Adipose tissue (tissue), 3 donors: ENCODE measurements around the gene CARD19. TPM values are rescaled to one million over a fixed set of nuclear protein-coding genes. Genes with fewer than 3 reads are reported as not detected.

Experiments used
- H3K27ac ChIP-seq: one replicate; pipeline ENCODE4 v1.5.1; 2013; ENCODE audit warnings: low read depth, low read length
- WGBS, 3 donors: extraction: QIAGEN DNeasy Blood & Tissue Kit; methylation state at CpG; one replicate each; pipeline ENCODE4 v1.1.7; 2013; 5-methylcytosine and 5-hydroxymethylcytosine counted together
- polyA plus RNA-seq, 3 donors: library from polyadenylated mRNA; stranded (reverse); fragments of 200-250 nt; gene quantifications; one replicate each; pipeline ENCODE4 v1.2.3, GENCODE V29; 2013
- donor health status: healthy with polysubstance abuse.
- donor health status: Bipolar disorder and iron deficiency.
- donor health status: healthy.

Gene CARD19
- polyA plus RNA-seq, 3 donors: 12.5 to 43.7 (median 26.3) TPM

GRCh38 chr9:93083592-93084470, 12.2 kb upstream of the CARD19 start:
- H3K27ac ChIP-seq: no peak overlapping the region
- WGBS, 3 donors: 67 to 85% (median 74%) methylated on average over 8 of the region's 8 CpGs

GRCh38 chr9:93084471-93084881, 11.5 kb upstream of the CARD19 start:
- H3K27ac ChIP-seq: no peak overlapping the region
- 96 to 100% (median 98%) methylated on average over 6 of the region's 6 CpGs for WGBS, 3 donors

- 97 to 99% (median 97%) methylated on average over 4 of the region's 4 CpGs for WGBS, 3 donors
- no peak overlapping the region for H3K27ac ChIP-seq
These were observed 10.3 kb upstream of the CARD19 start for GRCh38 chr9:93085676-93086075.

- no peak overlapping the region for H3K27ac ChIP-seq
- 88 to 97% (median 95%) methylated on average over 8 of the region's 8 CpGs for WGBS, 3 donors
These were observed 9.4 kb upstream of the CARD19 start for GRCh38 chr9:93086447-93087224.

DNA sequence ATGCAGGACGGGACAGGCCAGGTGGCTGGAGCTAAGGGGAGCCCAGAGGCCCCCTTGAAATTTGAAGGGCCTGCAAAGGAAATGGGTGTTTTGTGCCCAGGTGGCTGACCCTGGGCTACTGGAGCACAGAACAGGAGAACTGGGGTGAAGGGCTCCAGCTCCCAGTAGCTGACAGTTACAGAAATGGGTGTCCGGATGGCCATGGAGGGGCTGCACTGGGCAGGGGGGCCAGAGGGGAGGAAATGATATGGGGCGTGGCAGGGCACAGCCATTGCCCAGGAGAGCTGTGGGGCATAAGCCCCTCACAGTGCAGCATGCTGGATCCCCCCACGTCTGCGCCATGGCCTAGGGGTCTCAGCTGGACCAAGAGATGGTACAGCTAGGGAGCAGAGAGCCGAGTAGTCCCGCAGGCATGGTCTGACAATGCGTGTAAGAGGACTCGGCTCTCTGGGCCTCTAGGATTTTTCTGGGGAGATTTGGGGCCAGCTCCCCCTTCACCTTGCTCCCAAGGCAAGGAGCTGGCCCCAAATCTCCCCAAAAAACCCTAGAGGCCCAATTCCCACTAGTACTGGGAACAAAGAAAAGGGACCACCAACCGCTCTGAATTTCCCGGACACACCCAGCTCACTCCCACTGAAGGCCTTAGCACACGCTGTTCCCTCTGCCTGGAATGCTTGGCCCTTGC, 7.9 kb upstream of the CARD19 start:
- WGBS, 3 donors: 96 to 100% (median 97%) methylated on average over 12 of the region's 12 CpGs
- no peak overlapping the region for H3K27ac ChIP-seq

- H3K27ac ChIP-seq: no peak overlapping the region
- WGBS, 3 donors: 90 to 97% (median 96%) methylated on average over 4 of the region's 4 CpGs
These were observed 7.4 kb upstream of the CARD19 start for GRCh38 chr9:93088656-93089015.

DNA sequence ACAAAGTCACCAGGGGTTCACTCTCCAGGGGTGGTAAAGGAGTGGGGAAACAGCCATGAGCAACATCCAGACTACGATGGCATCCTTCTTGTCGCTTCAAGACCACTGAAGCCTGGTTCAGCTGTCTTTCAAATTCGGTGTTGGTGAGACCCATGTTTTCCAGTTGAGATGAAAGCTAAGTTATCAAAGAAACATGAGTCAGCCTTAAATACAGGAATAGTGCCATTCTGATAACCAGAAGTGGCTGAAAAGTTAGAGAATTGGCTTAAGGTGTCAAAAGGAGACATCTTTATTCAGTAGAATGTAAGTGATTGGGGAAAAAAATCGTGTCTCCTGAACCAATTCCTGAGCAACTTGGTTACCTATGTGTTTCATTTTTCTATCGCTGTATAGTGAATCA, 7.0 kb upstream of the CARD19 start:
- H3K27ac ChIP-seq: no peak overlapping the region
- WGBS, 3 donors: 86 to 92% (median 87%) methylated on average over 5 of the region's 5 CpGs

- no peak overlapping the region for H3K27ac ChIP-seq
- 88 to 89% (median 89%) methylated on average over 12 of the region's 12 CpGs for WGBS, 3 donors
These were observed 6.5 kb upstream of the CARD19 start for GRCh38 chr9:93089481-93089991.

DNA sequence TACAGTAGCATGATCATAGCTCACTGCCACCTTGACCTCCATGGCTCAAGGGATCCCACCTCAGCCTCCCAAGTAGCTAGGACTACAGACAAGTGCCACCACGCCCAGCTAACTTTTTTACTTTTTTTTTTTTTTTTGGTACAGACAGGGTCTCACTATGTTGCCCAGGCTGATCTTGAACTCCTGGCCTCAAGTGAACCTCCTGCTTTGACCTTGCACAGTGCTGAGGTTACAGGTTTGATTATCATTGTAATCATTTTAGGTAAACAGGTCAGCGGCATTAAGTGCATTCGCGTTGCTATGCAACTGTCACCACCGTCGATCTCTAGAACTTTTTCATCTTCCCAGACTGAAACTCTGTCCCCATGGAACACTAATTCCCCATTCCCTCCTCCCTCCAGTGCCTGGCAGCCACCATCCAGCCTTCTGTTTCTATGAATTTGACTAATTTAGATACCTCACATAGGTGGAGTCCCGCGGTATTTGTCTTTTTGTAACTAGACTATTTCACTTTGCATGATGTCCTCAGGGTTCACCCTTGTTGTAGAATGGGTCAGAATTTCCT, 5.8 kb upstream of the CARD19 start:
- no peak overlapping the region for H3K27ac ChIP-seq
- 61 to 89% (median 84%) methylated on average over 8 of the region's 8 CpGs for WGBS, 3 donors

DNA sequence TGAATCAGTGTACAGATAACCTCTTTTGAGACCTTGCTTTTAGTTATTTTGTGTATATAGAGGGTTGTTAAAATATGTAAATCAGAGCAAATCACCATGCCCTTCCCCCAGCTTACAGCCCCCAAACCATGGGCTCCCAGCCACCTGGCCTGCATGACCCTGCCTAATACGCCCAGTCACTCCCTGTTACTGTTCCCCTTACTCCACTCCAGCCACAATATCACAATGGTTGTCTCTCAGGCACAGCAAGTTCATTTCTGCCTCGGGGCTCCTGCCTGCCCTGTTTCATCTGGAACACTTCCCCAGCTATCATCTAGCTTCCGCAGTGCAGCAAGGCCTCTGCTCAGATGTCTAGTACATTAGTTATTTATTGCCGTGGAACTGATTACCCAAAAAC, 5.0 kb upstream of the CARD19 start:
- no peak overlapping the region for H3K27ac ChIP-seq
- WGBS, 3 donors: 87 to 90% (median 89%) methylated on average over 4 of the region's 4 CpGs

DNA sequence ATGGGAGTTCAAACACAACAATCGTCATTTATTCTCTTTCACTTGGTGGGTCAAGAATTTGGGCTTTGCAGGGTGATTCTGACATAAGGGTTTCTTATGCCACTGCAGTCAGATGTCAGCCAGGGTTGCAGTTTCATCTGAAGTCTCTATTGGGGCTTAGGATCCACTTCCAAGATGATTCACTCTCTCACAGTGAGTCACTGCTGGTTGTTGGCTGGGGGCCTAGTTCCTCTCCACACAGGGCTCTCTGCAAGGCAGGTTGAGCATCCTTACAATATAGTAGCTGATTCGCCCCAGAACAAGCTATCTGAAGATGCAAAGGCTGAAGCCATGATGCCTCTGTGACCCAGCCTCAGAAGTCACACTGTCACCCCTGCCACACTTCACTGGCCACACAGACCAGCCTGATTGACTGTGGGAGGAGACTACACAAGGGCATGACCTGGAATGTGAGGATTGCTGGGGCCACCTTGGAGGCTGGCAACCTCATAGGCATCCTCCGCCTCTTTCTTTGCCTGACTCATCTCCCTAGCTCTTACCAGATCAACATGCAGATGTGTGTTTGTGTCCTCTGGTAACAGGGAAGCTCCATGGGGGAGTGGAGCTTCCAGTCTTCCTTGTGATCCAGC, 4.5 kb upstream of the CARD19 start:
- WGBS, 3 donors: 76 to 81% (median 77%) methylated on average over 3 of the region's 3 CpGs
- H3K27ac ChIP-seq: no peak overlapping the region

DNA sequence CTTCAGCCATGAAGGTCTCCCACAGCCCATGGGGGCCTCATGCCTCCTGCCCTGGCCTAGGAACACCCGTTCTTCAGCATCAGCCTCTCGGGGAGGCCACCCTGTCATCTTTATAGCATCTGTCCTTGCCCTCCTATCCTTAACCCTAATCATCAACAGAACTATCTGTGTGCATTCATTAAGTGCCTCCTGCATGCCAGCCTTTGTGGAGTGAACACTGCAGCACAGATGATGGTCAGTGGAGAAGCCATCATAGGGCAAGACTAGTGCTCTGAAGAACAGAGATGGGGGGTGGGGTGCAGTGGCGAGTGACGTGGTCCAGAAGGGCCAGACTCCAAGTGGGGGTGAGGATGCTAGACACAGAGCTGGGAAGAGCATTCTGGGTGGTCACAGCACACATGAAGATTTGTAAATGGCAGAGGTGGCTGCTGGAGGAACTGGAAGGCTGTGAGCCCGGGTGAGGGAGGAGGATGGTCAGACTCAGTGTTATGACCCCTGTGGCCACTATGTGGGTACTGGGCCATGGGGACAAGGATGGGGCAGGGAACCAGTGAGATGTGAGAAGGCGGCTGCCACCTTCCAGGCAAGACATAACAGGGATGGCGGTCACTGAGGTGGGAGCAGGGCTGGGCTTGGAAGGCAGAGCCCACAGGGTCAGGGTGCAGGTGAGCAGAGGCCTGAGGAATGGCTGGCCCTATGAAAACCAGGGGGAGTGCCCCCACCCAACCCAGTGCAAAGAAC, 3.6 kb upstream of the CARD19 start:
- WGBS, 3 donors: 83 to 88% (median 83%) methylated on average over 7 of the region's 7 CpGs
- H3K27ac ChIP-seq: no peak overlapping the region

DNA sequence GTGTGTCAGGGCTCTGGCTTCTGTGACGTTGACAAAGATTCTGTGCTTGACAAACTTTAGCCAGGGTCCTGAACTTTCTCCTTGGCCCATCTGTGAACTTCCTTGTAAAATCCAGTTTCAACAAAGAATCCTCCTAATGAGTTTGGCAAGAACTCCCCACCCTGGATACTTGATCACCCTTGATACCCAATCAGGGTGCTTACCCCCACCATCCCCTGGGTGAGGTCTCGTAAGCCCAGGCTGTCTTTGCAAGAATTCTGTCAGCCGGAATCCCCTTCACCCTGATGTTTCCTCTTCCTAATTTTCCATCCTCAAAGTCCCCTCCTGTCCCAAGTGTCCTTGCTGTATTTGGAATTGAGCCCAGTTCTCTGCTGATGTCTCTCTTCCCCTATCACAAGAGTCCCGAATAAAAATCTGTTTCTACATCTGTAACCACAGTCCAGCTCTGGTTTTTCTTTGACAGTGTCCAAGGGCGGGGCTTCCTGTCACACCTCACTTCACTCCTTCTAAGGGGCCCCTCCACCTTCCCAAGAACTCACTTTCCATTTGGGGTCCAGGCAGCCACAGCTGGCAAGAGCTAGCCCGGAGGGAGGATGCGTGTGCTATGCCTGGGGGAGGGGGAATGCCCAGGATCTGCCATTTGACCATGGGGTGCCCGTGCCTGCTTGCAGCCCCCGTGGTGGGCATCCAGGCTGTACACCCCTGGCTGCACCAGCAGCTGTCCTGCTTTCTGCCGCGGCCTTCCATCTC, 2.7 kb upstream of the CARD19 start:
- no peak overlapping the region for H3K27ac ChIP-seq
- 23 to 57% (median 31%) methylated on average over 11 of the region's 11 CpGs for WGBS, 3 donors

DNA sequence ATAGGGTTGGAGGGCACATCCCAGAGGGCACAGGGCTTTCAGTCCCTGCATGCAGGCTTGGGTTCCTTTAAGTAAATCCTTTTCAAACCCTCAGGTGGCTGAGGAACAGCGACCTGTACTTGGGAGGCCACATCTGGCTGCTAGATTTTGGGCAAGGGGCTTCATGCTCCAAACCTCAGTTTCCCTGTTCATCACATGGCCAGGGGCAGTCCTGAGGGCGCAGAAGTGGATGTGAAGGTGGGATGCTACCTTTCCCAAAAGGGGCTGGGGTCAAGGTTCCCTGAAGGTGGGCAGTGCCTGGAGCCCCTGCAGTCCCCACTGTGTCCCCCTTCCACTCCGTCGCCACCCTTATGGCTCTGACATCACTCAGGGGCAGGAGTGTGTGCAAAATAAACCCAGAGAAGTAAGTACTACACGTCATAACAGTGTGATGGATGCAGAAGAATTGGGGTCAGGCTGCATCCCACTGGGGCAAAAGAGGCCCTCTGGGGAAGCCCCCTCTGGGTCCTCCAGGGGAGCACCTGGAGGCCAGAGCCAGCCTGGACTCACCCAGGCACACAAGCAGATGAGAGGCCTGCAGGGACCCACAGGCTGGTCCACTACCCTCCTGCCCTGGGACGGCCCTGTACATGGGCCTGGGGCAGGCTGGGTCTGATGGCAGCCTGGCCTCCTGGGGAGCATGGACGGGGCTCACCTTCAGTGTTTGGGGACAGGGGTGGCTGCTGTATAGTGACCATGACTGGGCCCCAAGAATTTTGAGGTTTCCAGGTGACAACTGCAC, 1.9 kb upstream of the CARD19 start:
- H3K27ac ChIP-seq: no peak overlapping the region
- 59 to 72% (median 67%) methylated on average over 7 of the region's 7 CpGs for WGBS, 3 donors

GRCh38 chr9:93094658-93095204, 1.3 kb upstream of the CARD19 start:
- WGBS, 3 donors: 32 to 62% (median 36%) methylated on average over 10 to 11 of the region's 11 CpGs
- peak overlapping the region; percentile 95 for H3K27ac ChIP-seq
